Hippocampal formation (tissue), 2 donors: Measurements from ENCODE around the gene ARHGEF28.

Source experiments
- DNase-seq, 2 donors: peaks; one replicate each; lab custom pipeline; 2025; lab: John Stamatoyannopoulos, UW

Gene ARHGEF28

DNA sequence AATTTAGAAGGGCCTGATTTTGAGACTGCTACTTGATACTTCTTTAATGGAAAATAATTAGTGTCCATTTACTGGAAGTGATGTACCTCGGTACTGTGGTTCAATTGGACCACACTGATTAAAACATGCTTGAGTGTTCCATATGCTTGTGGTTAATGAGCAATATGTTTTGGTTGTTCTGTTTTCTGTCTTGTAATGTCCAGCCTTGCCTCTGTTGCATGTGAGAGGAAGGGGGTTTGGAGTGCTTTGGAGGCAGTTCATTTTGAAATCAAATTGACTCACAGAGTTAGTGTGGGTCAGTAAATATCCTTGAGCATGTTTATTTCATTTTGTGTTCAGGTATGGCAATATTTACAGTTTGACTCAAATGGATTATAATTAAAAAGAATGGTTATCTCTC, 334.4 kb downstream of the ARHGEF28 start:
- no peak for DNase-seq

GRCh38 chr5:73962801-73963425, 336.9 kb downstream of the ARHGEF28 start:
- no peak for DNase-seq

- DNase-seq: no peak
Measured at GRCh38 chr5:73964352-73964865, 338.4 kb downstream of the ARHGEF28 start.

GRCh38 chr5:73966451-73966850, 340.5 kb downstream of the ARHGEF28 start:
- no peak for DNase-seq

GRCh38 chr5:73967347-73967746, 341.4 kb downstream of the ARHGEF28 start:
- no peak for DNase-seq

DNA sequence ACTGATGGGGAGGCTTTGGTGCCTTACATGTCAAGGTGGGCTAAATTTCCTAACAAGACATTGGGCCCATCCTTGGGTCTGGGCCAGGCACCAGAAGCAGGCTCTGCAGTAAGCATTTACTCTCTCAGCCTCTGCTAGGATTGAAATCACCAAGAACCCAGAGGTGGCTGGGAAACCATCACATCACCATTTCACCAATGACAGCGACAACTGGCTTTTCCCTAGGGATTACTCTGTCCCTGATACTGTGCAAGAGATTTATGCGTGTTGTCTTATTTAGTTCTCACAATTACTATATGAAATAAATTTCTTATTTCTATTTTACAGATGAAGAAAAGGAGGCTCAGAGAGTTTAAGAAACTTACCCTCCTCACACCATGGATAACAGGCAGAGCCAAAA, 342.2 kb downstream of the ARHGEF28 start:
- DNase-seq: no peak

DNA sequence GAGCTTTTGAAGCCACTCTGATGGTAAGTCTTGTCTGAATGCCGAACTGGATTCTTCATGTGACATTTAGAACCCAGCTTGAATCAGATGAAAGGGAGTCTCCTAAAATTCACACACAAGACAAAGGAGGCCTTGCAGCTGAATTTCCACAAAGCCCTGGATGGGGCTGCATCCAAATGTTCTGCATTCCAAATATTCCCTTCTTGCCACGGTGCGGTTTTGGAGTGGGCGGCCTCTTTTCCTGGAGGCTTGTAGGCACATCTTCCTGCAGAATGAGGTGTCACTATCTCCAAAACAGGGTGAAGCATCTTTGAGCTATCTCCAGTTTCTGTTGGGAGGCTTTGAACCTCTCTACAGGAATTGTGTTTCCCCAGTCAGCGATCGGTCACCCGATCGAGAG, 342.7 kb downstream of the ARHGEF28 start:
- no peak for DNase-seq

GRCh38 chr5:73969195-73970036, 343.4 kb downstream of the ARHGEF28 start:
- no peak for DNase-seq

- DNase-seq: no peak
Measured at GRCh38 chr5:73971326-73971725, 345.3 kb downstream of the ARHGEF28 start.

GRCh38 chr5:73973135-73973534, 347.1 kb downstream of the ARHGEF28 start:
- DNase-seq: no peak

- no peak for DNase-seq
Measured at GRCh38 chr5:73974871-73975360, 348.9 kb downstream of the ARHGEF28 start.

- no peak for DNase-seq
Measured at GRCh38 chr5:73975845-73976244, 349.8 kb downstream of the ARHGEF28 start.

DNA sequence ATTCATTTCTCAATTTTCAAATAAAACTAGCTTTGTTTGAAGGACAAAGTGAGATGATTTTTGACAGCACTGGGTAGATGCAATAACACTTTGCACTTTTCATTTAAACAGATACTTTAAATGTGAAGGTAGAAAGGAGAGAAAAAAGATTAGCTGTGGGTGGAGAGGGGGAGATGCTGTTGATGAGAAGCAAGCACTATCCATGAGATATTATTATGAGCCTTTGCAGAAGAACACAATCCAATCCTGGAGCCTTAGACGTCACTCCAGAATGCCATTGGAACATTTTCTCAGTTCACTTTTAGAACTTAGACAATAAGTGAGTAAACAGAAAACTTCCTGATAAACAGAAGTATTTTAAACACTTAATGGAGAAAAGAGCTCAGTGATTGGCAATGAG, 351.1 kb downstream of the ARHGEF28 start:
- no peak for DNase-seq

- no peak for DNase-seq
Measured at GRCh38 chr5:73979321-73979720, 353.3 kb downstream of the ARHGEF28 start.

DNA sequence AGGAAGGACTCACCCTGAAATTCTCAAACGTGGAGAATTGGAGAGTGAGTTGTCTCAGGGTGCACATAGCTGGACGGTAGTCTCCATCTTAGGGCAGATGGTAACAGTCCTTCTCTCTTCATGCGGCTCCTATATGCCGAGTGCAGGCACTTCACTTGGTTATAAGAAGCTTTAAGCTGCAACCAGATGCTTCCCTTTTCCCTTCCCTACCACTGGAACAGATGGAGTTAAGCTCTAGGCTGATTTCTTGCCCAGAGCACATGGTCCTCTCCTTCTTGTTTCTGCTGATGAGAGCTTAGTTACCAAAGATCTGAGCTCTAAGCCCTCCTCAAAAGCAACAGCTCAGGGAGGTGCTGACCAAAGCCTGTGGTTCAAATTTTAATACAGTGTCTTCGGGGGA, 355.7 kb downstream of the ARHGEF28 start:
- DNase-seq: no peak

- DNase-seq: no peak
Measured at GRCh38 chr5:73983644-73984043, 357.6 kb downstream of the ARHGEF28 start.

GRCh38 chr5:73985145-73985544, 359.1 kb downstream of the ARHGEF28 start:
- DNase-seq: no peak

- DNase-seq: no peak
Measured at GRCh38 chr5:73986729-73987128, 360.7 kb downstream of the ARHGEF28 start.

- no peak for DNase-seq
Measured at GRCh38 chr5:73987915-73988314, 361.9 kb downstream of the ARHGEF28 start.

GRCh38 chr5:73989956-73990355, 364.0 kb downstream of the ARHGEF28 start:
- no peak for DNase-seq
